Amniotic epithelial cell (primary cell): Measurements from ENCODE around the gene PDPK1.
A peak's percentile ranks its signal among the peaks of the same experiment; 100 is the strongest.

Source experiments
- DNase-seq: peaks from one replicate; pipeline ENCODE4 v3.0.0-alpha.2; 2010; ENCODE audit warnings: low read depth

The PDPK1 gene

GRCh38 chr16:2537451-2538379 is at the start of gene PDPK1:
Gene PDPK1 (plus strand): TSS chr16:2538021. CDS start chr16:2538113, 92 bp downstream.
- DNase-seq = peak; percentile 91

- no peak for DNase-seq
Measured at GRCh38 chr16:2489581-2489980, 48.2 kb upstream of the PDPK1 start.

- no peak for DNase-seq
Measured at GRCh38 chr16:2490190-2491105, 47.4 kb upstream of the PDPK1 start.

- DNase-seq = no peak
Measured at GRCh38 chr16:2492292-2492691, 45.5 kb upstream of the PDPK1 start.

GRCh38 chr16:2493605-2494004 is 44.2 kb upstream of the PDPK1 start:
- DNase-seq = no peak

- DNase-seq = no peak
Measured at GRCh38 chr16:2494616-2495015, 43.2 kb upstream of the PDPK1 start.

- DNase-seq = no peak
Measured at GRCh38 chr16:2495041-2495440, 42.8 kb upstream of the PDPK1 start.

- no peak for DNase-seq
Measured at GRCh38 chr16:2496223-2497115, 41.4 kb upstream of the PDPK1 start.

- DNase-seq = no peak
Measured at GRCh38 chr16:2497116-2497630, 40.6 kb upstream of the PDPK1 start.

- no peak for DNase-seq
Measured at GRCh38 chr16:2497695-2498484, 39.9 kb upstream of the PDPK1 start.

GRCh38 chr16:2498531-2499253 is 39.1 kb upstream of the PDPK1 start:
- DNase-seq = no peak

- DNase-seq = no peak
Measured at GRCh38 chr16:2499454-2499853, 38.4 kb upstream of the PDPK1 start.

GRCh38 chr16:2499890-2500429 is 37.9 kb upstream of the PDPK1 start:
- no peak for DNase-seq

- no peak for DNase-seq
Measured at GRCh38 chr16:2500430-2500917, 37.3 kb upstream of the PDPK1 start.

GRCh38 chr16:2500918-2501750 is 36.7 kb upstream of the PDPK1 start:
- DNase-seq = peak; percentile 87

GRCh38 chr16:2501946-2502895 is 35.6 kb upstream of the PDPK1 start:
- DNase-seq = no peak

- DNase-seq = no peak
Measured at GRCh38 chr16:2505695-2506094, 32.1 kb upstream of the PDPK1 start.
